Measurements from ENCODE around the gene ACSBG1.
A peak's percentile ranks its signal among the peaks of the same experiment; 100 is the strongest.

ACSBG1 gene

GRCh38 chr15:78177447-78177873, 56.9 kb downstream of the ACSBG1 start:
- no peak overlapping the region for H3K27ac ChIP-seq (ENCODE audit: low read length, poor library complexity, severe bottlenecking)
- no peak overlapping the region for H2BK5ac ChIP-seq (ENCODE audit: low read depth, low read length, poor library complexity, severe bottlenecking)
- no peak overlapping the region for H4K91ac ChIP-seq (ENCODE audit: low read length)
- H3K4ac ChIP-seq (ENCODE audit: low read depth in 1 of 2, low read length in 2 of 2), result no peak overlapping the region
- H3K14ac ChIP-seq (ENCODE audit: low read length in 2 of 2), result no peak overlapping the region
- no peak overlapping the region for H4K8ac ChIP-seq (ENCODE audit: low read length)
- H3K23ac ChIP-seq (ENCODE audit: low read length in 2 of 2), result no peak overlapping the region
- 17% methylated on average over 11 of the region's 12 CpGs for WGBS
- no peaks in the 10 kb centered on the region for H3K9me3 ChIP-seq (ENCODE audit: control insufficient read depth, low read length)
- H3K4me3 ChIP-seq (ENCODE audit: insufficient read depth in 1 of 2, low read depth in 1 of 2, low read length in 2 of 2), result no peak overlapping the region
- no peak overlapping the region for H2BK12ac ChIP-seq (ENCODE audit: low read length in 2 of 2)
- no peak overlapping the region for H3K18ac ChIP-seq (ENCODE audit: low read depth in 1 of 2, low read length in 2 of 2)
- H3K4me1 ChIP-seq (ENCODE audit: control insufficient read depth, insufficient read depth, low read depth, low read length), result peaks cover 3% of the 10 kb centered on the region
- H2BK120ac ChIP-seq (ENCODE audit: low read depth, low read length), result no peak overlapping the region
- no peak overlapping the region for H2BK15ac ChIP-seq (ENCODE audit: low read depth, poor library complexity, severe bottlenecking)
- H2AK5ac ChIP-seq (ENCODE audit: low read length, severe bottlenecking), result no peak overlapping the region
- H3K79me1 ChIP-seq (replicated peaks; ENCODE audit: low read length, poor library complexity, severe bottlenecking), result no peaks in the 10 kb centered on the region
- no peak overlapping the region for H3K4me2 ChIP-seq (ENCODE audit: low read length, poor library complexity, severe bottlenecking)
- no peak overlapping the region for H2AFZ ChIP-seq (ENCODE audit: low read depth, low read length)
- no peak overlapping the region for H3K9ac ChIP-seq (ENCODE audit: low read length)
- peaks cover 0 to 23% of the 10 kb centered on the region in 2 experiments for H3K27me3 ChIP-seq (ENCODE audit: control insufficient read depth in 1 of 2, insufficient read depth in 1 of 2, low read length in 2 of 2)
- peak; percentile 35 for DNase-seq
- peaks cover 4 to 15% of the 10 kb centered on the region in 2 experiments for H3K36me3 ChIP-seq (ENCODE audit: control insufficient read depth in 1 of 2, insufficient read depth in 2 of 2, low read depth in 1 of 2, low read length in 2 of 2)

GRCh38 chr15:78175330-78175729, 59.0 kb downstream of the ACSBG1 start:
- H2BK12ac ChIP-seq (ENCODE audit: low read length in 2 of 2), result no peak overlapping the region
- no peaks in the 10 kb centered on the region for H3K79me1 ChIP-seq (replicated peaks; ENCODE audit: low read length, poor library complexity, severe bottlenecking)
- H3K4me2 ChIP-seq (ENCODE audit: low read length, poor library complexity, severe bottlenecking), result no peak overlapping the region
- H2AK5ac ChIP-seq (ENCODE audit: low read length, severe bottlenecking), result no peak overlapping the region
- no peak overlapping the region for H3K4ac ChIP-seq (ENCODE audit: low read depth in 1 of 2, low read length in 2 of 2)
- H3K23ac ChIP-seq (ENCODE audit: low read length in 2 of 2), result no peak overlapping the region
- H3K27ac ChIP-seq (ENCODE audit: low read length, poor library complexity, severe bottlenecking), result no peak overlapping the region
- H2BK5ac ChIP-seq (ENCODE audit: low read depth, low read length, poor library complexity, severe bottlenecking), result no peak overlapping the region
- no peak overlapping the region for H3K14ac ChIP-seq (ENCODE audit: low read length in 2 of 2)
- no peak overlapping the region for H4K91ac ChIP-seq (ENCODE audit: low read length)
- H3K36me3 ChIP-seq (ENCODE audit: control insufficient read depth in 1 of 2, insufficient read depth in 2 of 2, low read depth in 1 of 2, low read length in 2 of 2), result peaks cover 26 to 29% of the 10 kb centered on the region in 2 experiments
- no peak overlapping the region for H2BK120ac ChIP-seq (ENCODE audit: low read depth, low read length)
- no peak overlapping the region for H3K4me3 ChIP-seq (ENCODE audit: insufficient read depth in 1 of 2, low read depth in 1 of 2, low read length in 2 of 2)
- no peak overlapping the region for H3K9ac ChIP-seq (ENCODE audit: low read length)
- peaks cover 3% of the 10 kb centered on the region for H3K4me1 ChIP-seq (ENCODE audit: control insufficient read depth, insufficient read depth, low read depth, low read length)
- no peak overlapping the region for H4K8ac ChIP-seq (ENCODE audit: low read length)
- H3K9me3 ChIP-seq (ENCODE audit: control insufficient read depth, low read length), result peaks cover 4% of the 10 kb centered on the region
- DNase-seq, result no peak
- H2AFZ ChIP-seq (ENCODE audit: low read depth, low read length), result no peak overlapping the region
- H3K27me3 ChIP-seq (ENCODE audit: control insufficient read depth in 1 of 2, insufficient read depth in 1 of 2, low read length in 2 of 2), result peaks cover 0 to 18% of the 10 kb centered on the region in 2 experiments
- H2BK15ac ChIP-seq (ENCODE audit: low read depth, poor library complexity, severe bottlenecking), result no peak overlapping the region
- H3K18ac ChIP-seq (ENCODE audit: low read depth in 1 of 2, low read length in 2 of 2), result no peak overlapping the region
- WGBS, result 63% methylated on average over 1 of the region's 2 CpGs

GRCh38 chr15:78174401-78174800, 60.0 kb downstream of the ACSBG1 start:
- Histone ChIP-seq H3K14ac (ENCODE audit: low read length in 2 of 2) (no peak overlapping the region), H3K4me3 (ENCODE audit: insufficient read depth in 1 of 2, low read depth in 1 of 2, low read length in 2 of 2) (no peak overlapping the region), H2BK15ac (ENCODE audit: low read depth, poor library complexity, severe bottlenecking) (no peak overlapping the region), H3K4me1 (ENCODE audit: control insufficient read depth, insufficient read depth, low read depth, low read length) (peaks cover 3% of the 10 kb centered on the region), H4K8ac (ENCODE audit: low read length) (no peak overlapping the region), H3K36me3 (ENCODE audit: control insufficient read depth in 1 of 2, insufficient read depth in 2 of 2, low read depth in 1 of 2, low read length in 2 of 2) (peaks cover 32 to 35% of the 10 kb centered on the region in 2 experiments), H4K91ac (ENCODE audit: low read length) (no peak overlapping the region), H3K23ac (ENCODE audit: low read length in 2 of 2) (no peak overlapping the region), H3K18ac (ENCODE audit: low read depth in 1 of 2, low read length in 2 of 2) (no peak overlapping the region), H3K79me1 (replicated peaks; ENCODE audit: low read length, poor library complexity, severe bottlenecking) (no peaks in the 10 kb centered on the region), H3K9ac (ENCODE audit: low read length) (no peak overlapping the region), H3K4ac (ENCODE audit: low read depth in 1 of 2, low read length in 2 of 2) (no peak overlapping the region), H3K27me3 (ENCODE audit: control insufficient read depth in 1 of 2, insufficient read depth in 1 of 2, low read length in 2 of 2) (peaks cover 0 to 13% of the 10 kb centered on the region in 2 experiments), H2BK5ac (ENCODE audit: low read depth, low read length, poor library complexity, severe bottlenecking) (no peak overlapping the region), H3K4me2 (ENCODE audit: low read length, poor library complexity, severe bottlenecking) (no peak overlapping the region), H2BK120ac (ENCODE audit: low read depth, low read length) (no peak overlapping the region), H2AFZ (ENCODE audit: low read depth, low read length) (no peak overlapping the region), H3K27ac (ENCODE audit: low read length, poor library complexity, severe bottlenecking) (no peak overlapping the region), H2BK12ac (ENCODE audit: low read length in 2 of 2) (no peak overlapping the region), H2AK5ac (ENCODE audit: low read length, severe bottlenecking) (no peak overlapping the region), H3K9me3 (ENCODE audit: control insufficient read depth, low read length) (peaks cover 4% of the 10 kb centered on the region)
- 91% methylated on average over 9 of the region's 9 CpGs for WGBS
- DNase-seq, result no peak

- H3K27ac ChIP-seq (ENCODE audit: low read length, poor library complexity, severe bottlenecking), result no peak overlapping the region
- no peak overlapping the region for H2BK12ac ChIP-seq (ENCODE audit: low read length in 2 of 2)
- H3K18ac ChIP-seq (ENCODE audit: low read depth in 1 of 2, low read length in 2 of 2), result no peak overlapping the region
- no peaks in the 10 kb centered on the region for H3K4me1 ChIP-seq (ENCODE audit: control insufficient read depth, insufficient read depth, low read depth, low read length)
- H4K8ac ChIP-seq (ENCODE audit: low read length), result no peak overlapping the region
- no peak overlapping the region for H4K91ac ChIP-seq (ENCODE audit: low read length)
- no peak overlapping the region for H3K23ac ChIP-seq (ENCODE audit: low read length in 2 of 2)
- H3K4me2 ChIP-seq (ENCODE audit: low read length, poor library complexity, severe bottlenecking), result no peak overlapping the region
- over 99% methylated on average over 7 of the region's 9 CpGs for WGBS
- H3K4me3 ChIP-seq (ENCODE audit: insufficient read depth in 1 of 2, low read depth in 1 of 2, low read length in 2 of 2), result no peak overlapping the region
- no peak overlapping the region for H3K14ac ChIP-seq (ENCODE audit: low read length in 2 of 2)
- H2BK5ac ChIP-seq (ENCODE audit: low read depth, low read length, poor library complexity, severe bottlenecking), result no peak overlapping the region
- H3K36me3 ChIP-seq (ENCODE audit: control insufficient read depth in 1 of 2, insufficient read depth in 2 of 2, low read depth in 1 of 2, low read length in 2 of 2), result peaks cover 32 to 59% of the 10 kb centered on the region in 2 experiments
- no peaks in the 10 kb centered on the region for H3K27me3 ChIP-seq (ENCODE audit: control insufficient read depth in 1 of 2, insufficient read depth in 1 of 2, low read length in 2 of 2)
- no peak overlapping the region for H3K4ac ChIP-seq (ENCODE audit: low read depth in 1 of 2, low read length in 2 of 2)
- H3K9me3 ChIP-seq (ENCODE audit: control insufficient read depth, low read length), result peaks cover 4% of the 10 kb centered on the region
- H2BK15ac ChIP-seq (ENCODE audit: low read depth, poor library complexity, severe bottlenecking), result no peak overlapping the region
- H3K79me1 ChIP-seq (replicated peaks; ENCODE audit: low read length, poor library complexity, severe bottlenecking), result no peaks in the 10 kb centered on the region
- no peak overlapping the region for H2AK5ac ChIP-seq (ENCODE audit: low read length, severe bottlenecking)
- no peak for DNase-seq
- no peak overlapping the region for H3K9ac ChIP-seq (ENCODE audit: low read length)
- H2BK120ac ChIP-seq (ENCODE audit: low read depth, low read length), result no peak overlapping the region
- no peak overlapping the region for H2AFZ ChIP-seq (ENCODE audit: low read depth, low read length)
Measured at GRCh38 chr15:78171864-78172472, 62.4 kb downstream of the ACSBG1 start.
